Activated T-cell treated with anti-CD3 and anti-CD28 coated beads, Interleukin-2, amount 50 U/mL, for 4 hours (primary cell): ENCODE measurements around the gene PRSS1. TPM values are rescaled to one million over a fixed set of nuclear protein-coding genes. Genes with fewer than 3 reads are reported as not detected.
"Not testable (repeated sequence)": the region's sequence is repeated elsewhere in the genome, so short reads cannot be mapped to it uniquely, and the experiment has no call there.

Experiments used
- ATAC-seq, 2 donors: fragments of 200-7000 bp; cut with Tn5 transposase; one replicate each; pipeline ENCODE4 v1.10.0; 2021
- DNase-seq: peaks from one replicate; pipeline ENCODE4 v3.0.0-alpha.2; 2020
- H3K27me3 Mint-ChIP-seq: one replicate; pipeline ENCODE4 v1.8.0; 2021; ENCODE audit warnings: low read depth, mixed read lengths
- H3K36me3 Mint-ChIP-seq: one replicate; pipeline ENCODE4 v1.8.0; 2022; ENCODE audit warnings: mixed read lengths; ENCODE audit not compliant: insufficient read depth
- H3K4me1 Mint-ChIP-seq: one replicate; pipeline ENCODE4 v1.8.0; 2021; ENCODE audit warnings: low read depth, mixed read lengths
- H3K4me3 Mint-ChIP-seq: one replicate; pipeline ENCODE4 v1.8.0; 2021; ENCODE audit warnings: mild to moderate bottlenecking, moderate library complexity, mixed read lengths
- H3K9me3 Mint-ChIP-seq: one replicate; pipeline ENCODE4 v1.8.0; 2021; ENCODE audit warnings: mixed read lengths
- total RNA-seq, 3 donors: library from RNA; stranded (reverse); gene quantifications; one replicate each; pipeline ENCODE4 v1.2.1, GENCODE V29; 2021

PRSS1 gene
- total RNA-seq, 3 donors from 2014 or later = 6.6 to 11.7 (median 9.2) TPM

GRCh38 chr7:142722248-142722794 is 27.0 kb upstream of the PRSS1 start:
- H3K4me3 Mint-ChIP-seq = peak overlapping the region; percentile 86
- H3K4me1 Mint-ChIP-seq = peaks cover 26% of the 10 kb centered on the region
- no peaks in the 10 kb centered on the region for H3K27me3 Mint-ChIP-seq
- no peak for DNase-seq
- no peaks in the 10 kb centered on the region for H3K9me3 Mint-ChIP-seq
- H3K36me3 Mint-ChIP-seq = no peaks in the 10 kb centered on the region
- ATAC-seq = no peak

- ATAC-seq = no peak
- no peaks in the 10 kb centered on the region for H3K9me3 Mint-ChIP-seq
- no peak overlapping the region for H3K4me3 Mint-ChIP-seq
Observed at GRCh38 chr7:142733271-142733670, 16.0 kb upstream of the PRSS1 start.

GRCh38 chr7:142739923-142740492 is 9.3 kb upstream of the PRSS1 start:
- DNase-seq (no peak), ATAC-seq (peak in 1 of 2 donors; percentile 55)
- no peaks in the 10 kb centered on the region for H3K36me3 Mint-ChIP-seq
- H3K9me3 Mint-ChIP-seq = no peaks in the 10 kb centered on the region
- no peaks in the 10 kb centered on the region for H3K27me3 Mint-ChIP-seq
- peak overlapping the region; percentile 43 for H3K4me3 Mint-ChIP-seq
- peaks cover 12% of the 10 kb centered on the region for H3K4me1 Mint-ChIP-seq

More at GRCh38 chr7:142733271-142733670, 16.0 kb upstream of the PRSS1 start:
- H3K27me3 Mint-ChIP-seq = no peaks in the 10 kb centered on the region
- no peaks in the 10 kb centered on the region for H3K4me1 Mint-ChIP-seq
- DNase-seq = no peak
- H3K36me3 Mint-ChIP-seq = no peaks in the 10 kb centered on the region

- no peaks in the 10 kb centered on the region for H3K27me3 Mint-ChIP-seq
- ATAC-seq (peak in 1 of 2 donors; percentile 18), DNase-seq (no peak)
- H3K4me3 Mint-ChIP-seq = no peak overlapping the region
- H3K36me3 Mint-ChIP-seq = no peaks in the 10 kb centered on the region
- no peaks in the 10 kb centered on the region for H3K9me3 Mint-ChIP-seq
- peaks cover 12% of the 10 kb centered on the region for H3K4me1 Mint-ChIP-seq
Observed at GRCh38 chr7:142740786-142741185, 8.5 kb upstream of the PRSS1 start.

- H3K36me3 Mint-ChIP-seq, ATAC-seq, H3K27me3 Mint-ChIP-seq, H3K4me3 Mint-ChIP-seq, H3K9me3 Mint-ChIP-seq, DNase-seq: not testable (repeated sequence)
- H3K4me1 Mint-ChIP-seq = peaks cover 12% of the 10 kb centered on the region
Observed at GRCh38 chr7:142741932-142742331, 7.3 kb upstream of the PRSS1 start.

- no peak overlapping the region for H3K4me3 Mint-ChIP-seq
Observed at GRCh38 chr7:142745091-142745635, 4.1 kb upstream of the PRSS1 start.

GRCh38 chr7:142745745-142746144 is 3.5 kb upstream of the PRSS1 start:
- Mint-ChIP-seq H3K9me3 (no peaks in the 10 kb centered on the region), H3K4me1 (peaks cover under 1% of the 10 kb centered on the region), H3K36me3 (no peaks in the 10 kb centered on the region), H3K4me3 (no peak overlapping the region), H3K27me3 (no peaks in the 10 kb centered on the region)
- no peak for DNase-seq
- no peak for ATAC-seq

More at GRCh38 chr7:142745091-142745635, 4.1 kb upstream of the PRSS1 start:
- Mint-ChIP-seq H3K27me3 (no peaks in the 10 kb centered on the region), H3K4me1 (peaks cover 4% of the 10 kb centered on the region), H3K9me3 (no peaks in the 10 kb centered on the region), H3K36me3 (no peaks in the 10 kb centered on the region)
- ATAC-seq (no peak), DNase-seq (no peak)

GRCh38 chr7:142746264-142746663 is 3.0 kb upstream of the PRSS1 start:
- H3K36me3 Mint-ChIP-seq = no peaks in the 10 kb centered on the region
- no peak for ATAC-seq
- no peak for DNase-seq
- no peaks in the 10 kb centered on the region for H3K27me3 Mint-ChIP-seq
- H3K9me3 Mint-ChIP-seq = no peaks in the 10 kb centered on the region
- no peaks in the 10 kb centered on the region for H3K4me1 Mint-ChIP-seq
- no peak overlapping the region for H3K4me3 Mint-ChIP-seq

- ATAC-seq, H3K4me3 Mint-ChIP-seq, H3K4me1 Mint-ChIP-seq, H3K36me3 Mint-ChIP-seq, DNase-seq, H3K27me3 Mint-ChIP-seq, H3K9me3 Mint-ChIP-seq: not testable (repeated sequence)
Observed at GRCh38 chr7:142748410-142748809, 862 bp upstream of the PRSS1 start.

GRCh38 chr7:142750321-142750938 is 1.2 kb downstream of the PRSS1 start:
- Mint-ChIP-seq H3K27me3 (no peaks in the 10 kb centered on the region), H3K4me1 (no peaks in the 10 kb centered on the region), H3K9me3 (no peaks in the 10 kb centered on the region), H3K4me3 (no peak overlapping the region), H3K36me3 (no peaks in the 10 kb centered on the region)
- ATAC-seq (no peak), DNase-seq (no peak)

GRCh38 chr7:142751526-142752175 is 2.4 kb downstream of the PRSS1 start:
- H3K4me1 Mint-ChIP-seq, H3K4me3 Mint-ChIP-seq, ATAC-seq, H3K27me3 Mint-ChIP-seq, DNase-seq, H3K9me3 Mint-ChIP-seq, H3K36me3 Mint-ChIP-seq: not testable (repeated sequence)

GRCh38 chr7:142752376-142753225 is 3.3 kb downstream of the PRSS1 start:
- Mint-ChIP-seq H3K36me3 (no peaks in the 10 kb centered on the region), H3K27me3 (no peaks in the 10 kb centered on the region), H3K4me1 (no peaks in the 10 kb centered on the region), H3K9me3 (no peaks in the 10 kb centered on the region), H3K4me3 (no peak overlapping the region)
- DNase-seq (no peak), ATAC-seq (no peak)

GRCh38 chr7:142753366-142753765 is 4.1 kb downstream of the PRSS1 start:
- H3K4me1 Mint-ChIP-seq = no peaks in the 10 kb centered on the region

GRCh38 chr7:142753925-142754491 is 4.7 kb downstream of the PRSS1 start:
- not testable (repeated sequence) for H3K36me3 Mint-ChIP-seq, H3K4me1 Mint-ChIP-seq, H3K27me3 Mint-ChIP-seq, H3K9me3 Mint-ChIP-seq, DNase-seq, ATAC-seq, H3K4me3 Mint-ChIP-seq

More at GRCh38 chr7:142753366-142753765, 4.1 kb downstream of the PRSS1 start:
- Mint-ChIP-seq H3K4me3 (no peak overlapping the region), H3K9me3 (no peaks in the 10 kb centered on the region), H3K36me3 (no peaks in the 10 kb centered on the region), H3K27me3 (no peaks in the 10 kb centered on the region)
- ATAC-seq = no peak
- DNase-seq = no peak
